HG03135 (cell line): Measurements from ENCODE around the gene JDP2.
"Not testable (repeated sequence)": the region's sequence is repeated elsewhere in the genome, so short reads cannot be mapped to it uniquely, and the experiment has no call there.

Source experiments
- ATAC-seq: cut with Tn5 transposase; IDR thresholded peaks from one replicate; pipeline ENCODE4 v1.9.1; 2021; ENCODE audit warnings: mild to moderate bottlenecking, moderate library complexity; ENCODE audit not compliant: unreplicated experiment

Gene JDP2

DNA sequence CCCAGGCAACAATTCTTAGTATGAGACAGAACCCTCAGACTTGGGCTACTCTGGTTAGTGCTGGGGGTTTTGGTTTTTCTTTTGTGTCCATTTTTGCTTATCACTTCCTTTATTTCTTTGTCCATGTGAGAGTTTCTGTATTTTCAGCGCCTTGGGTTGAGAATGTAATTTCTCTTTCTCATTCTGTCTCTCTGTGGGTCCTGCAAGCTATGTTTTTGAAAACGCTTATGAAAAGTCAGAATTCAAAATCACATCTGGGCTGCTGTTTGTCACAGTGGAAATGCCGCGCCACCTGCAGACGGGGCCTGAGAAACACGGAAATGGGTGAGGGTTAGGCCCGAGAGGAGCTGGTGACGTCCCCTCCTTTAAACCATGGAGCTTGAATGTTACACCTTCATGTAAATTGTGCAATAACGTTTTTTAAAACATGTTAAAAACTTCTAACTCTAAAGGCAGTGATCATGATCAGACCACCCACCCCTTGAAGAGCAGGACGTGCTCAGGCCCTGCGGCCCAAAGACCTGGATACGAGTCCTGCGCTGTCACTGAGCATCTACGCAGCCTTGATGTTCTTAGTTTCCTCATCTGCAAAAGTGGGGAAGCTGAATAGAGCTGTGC lies 26.1 kb downstream of the JDP2 start:
- ATAC-seq, result no peak

DNA sequence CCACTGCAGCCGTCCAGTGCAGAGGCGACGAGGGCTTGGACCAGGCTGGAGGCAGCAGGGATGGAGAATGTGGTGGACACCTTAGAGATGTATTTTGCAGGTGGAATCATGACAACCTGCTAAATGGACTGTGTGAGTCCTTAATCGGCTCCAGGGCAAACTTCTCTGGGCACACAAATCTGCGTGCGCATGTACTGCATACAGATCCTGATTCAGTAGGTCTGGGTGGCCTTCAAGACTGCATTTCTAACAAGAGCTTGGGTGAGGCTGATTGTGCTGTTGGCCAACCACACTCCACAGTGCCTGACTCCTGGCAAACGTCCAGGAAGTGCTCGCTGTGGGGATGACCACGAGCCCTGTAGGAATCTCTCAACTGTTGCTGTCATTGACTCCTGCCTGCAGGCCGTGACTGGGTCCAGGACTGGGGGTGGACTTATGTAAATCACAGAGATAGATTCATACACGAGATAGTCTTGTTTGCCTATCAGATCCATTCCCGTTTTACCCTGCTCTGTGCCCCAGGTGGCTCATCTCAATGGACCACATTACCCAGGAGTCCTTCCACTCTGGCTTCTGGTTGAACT lies 27.2 kb downstream of the JDP2 start:
- ATAC-seq, result no peak

DNA sequence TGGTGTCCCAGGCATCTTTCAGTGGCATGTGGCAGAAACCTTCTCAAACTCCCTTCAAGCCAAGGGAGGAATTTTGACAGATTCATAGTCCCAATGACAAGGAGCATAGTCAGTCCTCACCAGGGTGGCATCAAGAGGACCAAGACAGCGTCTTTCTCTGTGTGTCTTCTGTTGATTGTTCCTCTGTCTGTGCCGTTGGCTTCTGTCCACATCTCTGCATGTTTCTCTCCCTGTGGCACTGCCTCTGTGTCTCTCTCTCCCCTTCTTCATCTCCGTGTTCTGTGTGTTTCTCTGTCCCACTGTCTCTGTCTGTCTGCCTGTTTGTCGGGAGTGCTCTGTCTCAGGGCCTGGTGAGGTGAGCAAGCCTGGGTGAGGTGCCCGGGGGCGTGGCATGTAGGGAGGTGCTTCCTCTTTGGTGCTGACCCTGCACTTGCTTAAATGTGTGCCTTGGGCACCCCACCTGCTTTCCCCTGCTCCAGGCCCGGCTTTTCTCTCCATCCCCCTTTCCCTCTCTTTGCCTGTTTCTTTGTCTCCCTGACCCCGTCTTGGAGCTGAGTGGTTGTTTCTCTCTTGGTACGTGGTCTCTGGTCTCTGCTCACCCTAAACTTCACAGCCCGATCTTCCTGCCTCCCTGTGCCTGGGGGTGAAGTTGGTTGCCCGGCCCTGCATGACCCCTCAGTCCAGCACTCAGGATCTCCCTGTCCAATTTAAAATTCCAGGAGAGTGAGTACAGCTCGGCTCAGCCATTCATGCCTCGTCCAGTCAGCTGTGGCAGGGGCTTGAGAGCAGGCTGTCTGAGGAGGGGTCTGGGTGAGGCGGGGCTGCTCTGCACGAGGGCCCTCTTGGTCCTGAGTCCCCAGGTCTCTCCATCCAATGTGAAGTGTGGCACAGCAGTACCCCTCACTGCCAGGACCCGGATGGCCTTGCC lies 28.5 kb downstream of the JDP2 start:
- no peak for ATAC-seq

DNA sequence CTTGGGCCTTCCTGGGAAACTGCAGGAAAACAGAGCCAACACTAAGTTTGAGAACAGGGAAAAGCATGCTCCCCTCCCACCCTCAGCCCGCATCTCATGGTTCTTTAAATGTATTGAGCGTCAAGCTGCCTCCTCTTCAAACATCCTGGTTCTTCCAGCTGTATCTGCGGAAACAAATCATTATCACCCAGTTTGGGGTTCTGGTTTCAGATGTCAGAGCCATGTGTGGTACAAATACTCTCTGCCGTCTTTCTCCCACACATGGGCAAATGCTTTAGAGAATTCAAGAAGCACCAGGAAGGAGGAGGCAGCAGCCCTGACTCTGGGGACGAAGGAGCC lies 29.1 kb downstream of the JDP2 start:
- no peak for ATAC-seq

DNA sequence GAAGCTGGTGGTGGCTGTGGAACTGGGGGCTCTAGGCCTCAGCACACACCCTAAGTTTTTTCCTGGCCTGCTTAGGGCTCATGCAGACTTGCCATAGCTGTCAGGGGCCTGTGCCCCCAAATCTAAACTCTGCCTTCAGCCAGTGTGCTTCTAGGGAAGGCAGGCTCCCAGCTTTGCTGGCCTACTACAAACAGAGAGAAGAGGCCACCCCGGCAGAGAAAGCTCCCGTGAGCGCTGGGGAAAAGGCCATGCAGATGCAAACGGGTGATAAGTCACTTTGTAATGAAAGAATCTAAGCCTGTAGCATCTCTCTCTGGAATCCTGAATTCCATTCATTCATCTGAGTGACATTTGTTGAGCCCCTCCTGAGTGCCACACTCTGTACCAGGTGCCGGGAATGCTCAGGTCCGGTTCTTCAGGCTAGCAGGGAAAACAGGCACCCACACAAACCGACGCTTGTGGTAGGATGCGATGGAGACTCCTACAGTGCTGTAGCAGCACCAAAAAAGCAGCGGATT lies 29.9 kb downstream of the JDP2 start:
- no peak for ATAC-seq

DNA sequence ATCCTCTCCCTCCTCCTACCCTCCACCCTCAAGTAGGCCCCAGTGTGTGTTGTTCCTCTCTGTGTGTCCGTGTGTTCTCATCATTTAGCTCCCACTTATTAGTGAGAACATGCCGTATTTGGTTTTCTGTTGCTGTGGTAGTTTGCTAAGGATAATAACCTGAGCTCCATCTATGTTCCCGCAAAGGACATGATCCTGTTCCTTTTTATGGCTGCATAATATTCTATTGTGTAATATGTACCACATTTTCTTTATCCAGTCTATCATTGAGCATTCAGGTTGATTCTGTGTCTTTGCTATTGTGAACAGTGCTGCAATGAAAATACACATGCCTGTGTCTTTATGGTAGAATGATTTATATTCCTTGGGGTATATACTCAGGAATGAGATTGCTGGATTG lies 30.5 kb downstream of the JDP2 start:
- ATAC-seq, result no peak

DNA sequence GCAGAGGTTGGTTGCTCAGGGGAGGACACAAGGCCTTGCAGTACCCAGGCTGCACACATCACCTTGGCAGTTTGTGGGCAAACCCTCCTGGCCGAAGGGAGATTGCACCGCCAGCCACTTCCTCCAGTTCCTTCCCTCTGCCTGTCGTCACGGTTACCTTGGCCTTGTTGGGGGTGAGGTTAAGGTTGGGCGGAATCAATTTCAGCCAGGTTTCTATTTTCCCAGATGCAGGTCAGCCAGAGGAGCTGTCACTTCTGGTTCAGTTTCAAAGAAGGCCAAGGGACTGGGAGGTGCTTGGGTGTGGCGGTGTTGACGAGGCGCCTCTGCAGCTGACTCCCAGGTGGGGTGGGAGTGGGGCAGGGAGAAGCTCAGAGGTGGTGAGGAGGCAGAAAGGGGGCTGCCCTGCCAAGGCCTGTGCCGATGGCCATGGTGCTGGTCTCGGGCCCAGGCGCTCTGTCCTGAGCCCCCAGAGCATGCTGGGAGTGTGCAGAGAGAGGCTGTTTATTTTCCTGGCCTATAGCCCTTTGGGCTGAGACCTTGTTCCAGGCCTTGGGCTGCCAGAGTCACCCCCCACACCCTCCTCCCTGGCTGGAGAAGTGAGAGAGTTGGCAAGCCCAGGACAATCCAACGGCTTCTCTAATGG lies 31.4 kb downstream of the JDP2 start:
- no peak for ATAC-seq

DNA sequence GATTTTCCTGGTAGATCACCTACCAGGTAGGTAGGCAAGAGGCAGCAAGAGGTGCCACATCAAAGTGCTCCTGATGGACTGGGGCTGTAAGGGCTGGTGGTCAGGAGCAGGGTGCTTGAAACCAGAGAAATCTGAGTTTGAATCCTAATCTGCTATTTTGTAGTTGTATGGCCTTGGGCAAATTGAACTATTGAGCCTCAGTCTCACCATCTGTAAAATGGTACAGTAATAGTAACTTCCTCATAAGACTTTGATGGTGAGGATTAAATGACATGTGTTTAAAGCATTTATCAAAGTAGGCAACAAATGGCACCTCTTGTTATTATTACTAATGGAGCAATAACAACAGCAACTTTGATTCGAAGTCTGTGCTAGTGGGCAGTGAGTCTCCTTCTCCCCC lies 32.0 kb downstream of the JDP2 start:
- no peak for ATAC-seq

DNA sequence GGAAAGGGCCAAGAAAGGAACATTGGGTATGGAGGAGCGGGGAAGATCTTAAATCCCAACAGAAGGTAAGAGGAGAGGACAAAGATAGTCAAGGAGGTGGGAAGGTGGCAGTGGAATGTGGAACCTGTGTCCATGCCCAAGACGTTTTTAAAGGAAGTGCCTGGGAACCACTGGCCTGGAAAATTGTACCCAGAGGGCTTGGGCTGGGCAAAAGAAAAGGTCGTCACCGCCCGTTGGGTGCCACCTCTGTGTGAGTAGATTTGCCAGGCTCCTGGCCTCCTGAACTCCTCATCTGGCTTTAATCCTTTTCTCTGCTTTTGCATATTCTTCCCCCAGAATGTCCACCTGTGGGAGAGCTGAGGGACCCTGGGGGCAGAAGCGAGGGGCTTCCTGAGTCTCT lies 32.6 kb downstream of the JDP2 start:
- no peak for ATAC-seq

DNA sequence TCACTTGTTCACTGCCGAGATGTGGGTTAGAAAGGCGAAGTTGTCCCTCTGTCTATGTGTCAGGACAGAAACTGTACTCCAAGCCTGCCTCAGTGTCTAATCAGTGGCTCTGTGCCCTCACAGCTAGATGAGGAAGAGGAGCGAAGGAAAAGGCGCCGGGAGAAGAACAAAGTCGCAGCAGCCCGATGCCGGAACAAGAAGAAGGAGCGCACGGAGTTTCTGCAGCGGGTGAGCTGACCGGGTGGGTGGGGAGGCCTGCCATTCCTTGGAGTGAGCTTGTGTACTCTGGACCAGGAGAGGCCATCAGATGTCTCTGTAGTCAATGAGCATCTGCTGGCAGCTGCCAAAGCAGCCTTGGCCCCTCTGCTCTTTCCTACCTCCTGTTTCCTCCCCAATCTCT lies 33.5 kb downstream of the JDP2 start:
- ATAC-seq, result no peak

DNA sequence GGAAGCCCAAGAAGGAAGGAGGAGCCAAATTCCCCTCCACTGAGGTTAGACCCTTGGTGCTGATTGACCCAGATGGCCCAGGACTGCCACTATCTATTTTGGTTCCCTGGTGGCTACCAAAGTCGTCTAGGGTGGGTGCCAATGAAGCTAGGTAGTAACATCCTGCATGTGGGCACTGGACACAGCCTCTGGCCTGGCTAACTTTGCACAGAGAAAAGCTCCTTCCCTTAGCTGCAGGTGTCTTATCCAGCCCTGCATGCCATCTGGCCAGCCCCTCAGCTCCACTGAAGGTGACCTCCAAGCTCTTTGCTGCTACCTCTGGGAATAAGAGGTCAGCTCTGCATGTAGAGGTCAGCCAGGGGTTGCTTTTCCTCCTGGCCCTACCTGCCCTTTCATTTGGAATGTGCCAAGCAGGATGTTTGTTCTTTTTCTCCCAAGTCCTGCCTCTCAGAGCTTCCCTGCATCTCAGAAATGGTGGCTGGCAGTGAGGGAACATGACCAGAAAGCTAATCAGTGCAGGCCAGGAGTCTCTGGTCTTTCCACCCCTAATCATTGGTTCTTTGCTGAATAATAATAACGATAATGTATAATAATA lies 34.0 kb downstream of the JDP2 start:
- ATAC-seq, result no peak

DNA sequence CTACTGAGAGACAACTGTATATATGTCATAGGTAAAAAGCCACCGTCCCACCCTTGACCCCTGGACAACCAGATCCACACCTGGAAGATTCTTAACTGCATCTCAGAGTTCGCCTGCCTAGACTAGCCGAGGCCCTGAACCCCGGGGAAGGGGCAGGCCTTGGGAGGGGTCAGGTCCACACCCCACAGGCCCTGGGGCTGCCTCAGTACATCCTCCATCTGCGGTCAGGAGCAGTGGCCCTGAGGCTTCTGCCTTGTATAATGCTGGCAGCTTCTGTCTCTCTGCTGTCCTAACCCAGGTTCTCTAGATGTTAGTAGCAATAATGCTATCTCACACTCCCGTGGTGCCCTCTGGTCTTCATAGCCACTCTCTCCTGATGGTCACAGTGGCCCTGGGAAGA lies 36.8 kb downstream of the JDP2 start:
- no peak for ATAC-seq

DNA sequence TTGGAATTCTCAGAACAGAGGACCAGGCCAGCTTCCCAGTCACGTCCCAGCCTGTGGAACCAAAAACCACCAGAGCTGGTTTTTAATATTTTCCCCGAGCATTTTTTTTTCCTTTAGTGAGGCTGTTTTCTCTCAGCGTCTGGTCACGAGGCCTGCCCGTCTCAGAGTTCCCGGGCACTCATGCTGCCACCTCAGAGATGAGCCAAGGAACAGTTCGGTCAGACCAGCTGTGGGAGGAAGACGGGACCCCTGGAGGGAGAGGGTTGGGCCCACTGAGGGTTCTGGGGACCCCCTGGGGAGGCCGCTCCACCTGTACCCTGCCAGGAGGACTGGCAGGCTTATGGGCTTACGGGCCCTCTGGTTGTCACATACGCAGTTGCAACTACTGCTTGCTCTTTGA lies 39.9 kb downstream of the JDP2 start:
- no peak for ATAC-seq

DNA sequence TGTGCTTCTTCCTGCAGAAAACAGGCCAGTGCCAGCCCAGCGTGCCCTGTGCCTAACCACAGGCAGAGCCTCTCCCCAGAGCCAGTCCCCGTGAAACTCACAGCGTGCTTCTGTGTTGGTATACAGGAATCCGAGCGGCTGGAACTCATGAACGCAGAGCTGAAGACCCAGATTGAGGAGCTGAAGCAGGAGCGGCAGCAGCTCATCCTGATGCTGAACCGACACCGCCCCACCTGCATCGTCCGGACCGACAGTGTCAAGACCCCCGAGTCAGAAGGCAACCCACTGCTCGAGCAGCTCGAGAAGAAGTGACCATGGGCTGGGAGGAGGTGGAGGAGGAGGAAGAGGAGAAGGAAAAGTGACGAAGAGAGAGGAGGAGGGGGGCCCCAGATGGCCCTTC lies 41.3 kb downstream of the JDP2 start:
- no peak for ATAC-seq

DNA sequence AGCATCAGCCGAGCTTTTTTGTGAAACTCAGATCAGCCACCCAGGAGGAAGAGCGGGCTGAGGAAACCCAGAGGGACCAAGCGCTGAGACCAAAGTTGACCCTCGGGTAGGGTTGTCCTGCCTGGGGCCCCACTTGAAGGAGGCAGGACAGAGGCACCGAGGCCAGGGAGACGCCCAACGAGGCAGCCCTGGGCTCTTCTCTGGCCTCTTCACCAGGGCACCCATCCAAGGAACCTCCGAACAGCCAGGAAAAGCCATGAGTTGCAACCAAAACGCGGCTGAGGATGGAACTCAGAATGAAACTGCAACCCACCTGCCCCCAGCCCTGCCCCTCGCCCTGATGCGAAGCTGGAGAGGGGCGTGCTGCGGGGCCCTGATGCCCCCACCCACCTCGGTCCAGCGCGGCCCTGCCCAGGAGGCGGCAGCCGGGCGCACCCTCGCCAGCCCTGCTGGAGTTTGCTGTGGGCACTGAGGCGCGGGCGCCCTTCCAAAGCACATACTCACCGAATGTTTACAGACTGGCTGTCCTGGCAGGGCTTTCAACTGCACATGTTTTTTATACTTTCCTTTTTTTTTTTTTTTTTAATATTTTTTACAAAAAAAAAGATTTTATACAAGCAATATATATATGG lies 41.9 kb downstream of the JDP2 start:
- ATAC-seq, result no peak

DNA sequence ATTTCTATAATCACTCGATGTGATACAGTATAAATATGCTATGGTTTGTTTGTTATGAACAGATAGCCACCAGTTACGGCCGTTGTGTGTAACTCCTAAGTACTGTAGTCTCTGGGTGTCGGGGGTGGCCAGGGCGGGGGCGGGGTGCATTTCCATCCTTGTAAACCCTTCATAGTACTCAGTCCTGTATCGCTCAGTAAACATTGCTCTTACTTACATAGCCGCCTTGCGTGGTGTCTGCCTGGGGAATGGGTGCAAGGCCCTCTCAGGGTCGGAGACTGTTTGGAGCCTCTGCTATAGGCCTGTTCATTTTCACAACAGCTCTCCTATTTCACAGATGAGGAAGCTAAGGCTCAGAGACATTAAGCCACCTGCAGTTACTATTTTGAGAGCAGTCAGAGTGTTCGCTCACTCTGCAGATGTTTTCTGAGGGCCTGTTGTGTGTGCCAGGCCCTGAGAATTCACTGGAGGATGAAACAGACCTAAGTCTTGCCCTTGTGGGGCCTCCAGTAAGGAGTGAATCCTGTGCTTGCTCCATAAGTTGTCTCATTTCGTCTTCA lies 42.5 kb downstream of the JDP2 start:
- no peak for ATAC-seq

DNA sequence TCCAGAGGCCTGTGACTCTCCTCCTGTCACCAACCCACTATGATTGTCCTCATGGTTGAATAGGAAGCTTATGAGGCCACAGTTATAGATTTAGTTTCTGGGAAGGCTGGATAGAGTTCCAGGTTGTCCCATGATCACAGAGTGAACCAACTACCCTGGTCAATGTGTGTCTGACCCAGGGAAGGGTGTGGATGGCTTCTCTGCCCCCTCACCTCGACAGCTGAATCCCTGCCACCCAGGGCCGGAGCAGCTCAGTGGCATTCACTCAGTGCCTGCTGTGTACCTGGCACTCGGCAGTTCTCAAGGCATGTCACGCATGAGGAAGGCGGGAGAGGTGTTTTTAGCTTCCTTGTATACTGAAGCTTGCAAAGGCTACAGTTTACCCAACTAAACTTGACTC lies 43.2 kb downstream of the JDP2 start:
- ATAC-seq, result no peak

DNA sequence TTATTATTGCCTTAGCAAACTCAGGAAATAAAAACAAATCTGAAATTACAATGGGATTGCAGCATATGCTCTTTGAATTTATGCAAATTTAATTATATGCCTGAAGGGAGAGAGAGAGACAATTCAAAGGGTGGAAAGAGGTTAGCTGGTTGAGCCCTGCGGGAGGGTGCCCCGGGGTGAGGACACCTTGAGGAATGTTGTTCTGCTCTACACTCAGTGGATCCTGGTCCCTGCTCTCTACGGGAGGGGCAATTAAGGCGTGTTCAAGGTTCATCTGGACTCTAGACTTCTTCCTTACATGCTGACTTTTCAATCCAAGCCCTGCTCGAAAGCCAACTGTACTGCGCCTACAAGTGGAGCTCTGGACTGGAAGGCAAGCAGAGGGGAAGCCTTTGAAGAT lies 46.3 kb downstream of the JDP2 start:
- not testable (repeated sequence) for ATAC-seq

DNA sequence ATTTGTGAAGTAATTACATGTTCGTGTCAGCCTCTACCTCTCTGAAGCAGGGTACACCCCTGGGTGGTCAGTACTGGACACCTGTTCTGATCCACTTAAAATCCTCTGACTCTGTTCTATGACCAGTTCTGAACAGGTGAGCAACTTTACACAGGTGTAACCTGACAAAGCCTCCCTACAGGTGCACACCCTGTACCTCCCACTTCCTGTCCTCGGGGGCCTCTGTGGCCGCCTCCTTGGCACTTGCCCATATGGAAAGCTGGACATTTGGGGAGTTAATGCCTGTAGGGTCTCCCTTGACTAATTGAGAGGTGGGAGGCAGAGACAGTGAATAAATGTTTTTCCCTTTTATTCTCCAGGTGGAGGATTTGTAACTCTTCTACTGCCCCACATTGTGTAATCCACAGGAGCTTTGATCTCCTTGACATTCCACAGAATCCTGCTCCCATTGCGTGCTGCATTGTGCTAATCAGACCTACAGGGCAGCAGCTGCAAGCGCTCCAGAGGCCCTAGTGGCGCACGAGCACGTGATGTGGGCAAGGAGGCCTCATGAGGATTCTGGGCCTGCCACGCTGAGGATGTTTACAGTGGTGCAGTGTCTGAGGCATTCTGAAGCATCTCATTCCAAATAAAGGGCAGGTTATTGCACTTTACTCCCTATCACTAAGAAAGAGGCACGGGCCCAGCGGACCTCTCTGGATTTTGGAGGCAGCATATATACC lies 48.6 kb downstream of the JDP2 start:
- ATAC-seq, result no peak

DNA sequence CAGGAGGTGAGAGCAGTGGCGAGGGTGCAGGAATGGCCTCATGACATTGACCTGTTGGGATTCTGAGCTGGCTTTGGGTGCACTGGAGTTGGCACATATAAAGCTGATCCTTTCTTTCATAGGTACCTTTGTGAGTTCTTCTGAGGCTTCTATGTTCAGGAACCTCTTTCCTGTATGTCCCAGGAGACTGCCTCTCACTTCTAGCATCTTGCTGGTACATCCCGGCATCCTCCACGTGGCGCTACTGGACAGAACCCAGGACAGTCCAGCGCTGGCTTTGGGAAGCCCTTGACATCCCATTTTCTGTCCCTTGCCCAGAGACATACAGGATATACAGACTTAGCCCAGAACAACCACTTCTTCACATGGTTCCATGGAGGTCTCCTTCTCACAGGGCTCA lies 50.1 kb downstream of the JDP2 start:
- no peak for ATAC-seq
